HepG2 (cell line): ENCODE data around the gene SYVN1. TPM values are rescaled to one million over a fixed set of nuclear protein-coding genes. Genes with fewer than 3 reads are reported as not detected.

Experiments used
- ARID4A ChIP-seq: sonication (generic); formaldehyde crosslinking; IDR thresholded peaks from 2 replicates; pipeline ENCODE4 v1.5.0; 2020; ENCODE audit warnings: mild to moderate bottlenecking, missing genetic modification reagents, borderline replicate concordance
- ARID5B ChIP-seq: IDR thresholded peaks from 2 replicates; pipeline ENCODE4 v1.4.0; 2020; ENCODE audit warnings: mild to moderate bottlenecking, missing genetic modification reagents
- BRD4 ChIP-seq: sonication (generic); formaldehyde crosslinking; IDR thresholded peaks from 2 replicates; pipeline ENCODE4 v1.4.0; 2020; ENCODE audit warnings: missing genetic modification reagents
- CHD4 ChIP-seq: fragments of 200-600 bp; sonication (generic); IDR thresholded peaks from 2 replicates; pipeline ENCODE4 v1.7.0; 2017; ENCODE audit warnings: mild to moderate bottlenecking, low read length, borderline replicate concordance
- ELF3 ChIP-seq: IDR thresholded peaks from 2 replicates; pipeline ENCODE4 v1.6.1; 2016; ENCODE audit warnings: missing genetic modification reagents, missing compliant biosample characterization
- GRHL1 ChIP-seq: sonication (generic); formaldehyde crosslinking; conservative IDR thresholded peaks from 2 replicates; pipeline ENCODE4 v1.8.0; 2022; ENCODE audit warnings: missing genetic modification reagents
- KLF15 ChIP-seq: sonication (generic); formaldehyde crosslinking; IDR thresholded peaks from 2 replicates; pipeline ENCODE4 v1.8.1; 2023; ENCODE audit warnings: borderline replicate concordance, mild to moderate bottlenecking, inconsistent platforms, missing genetic modification reagents, mixed read lengths
- MBD4 ChIP-seq: IDR thresholded peaks from 2 replicates; pipeline ENCODE4 v1.6.1; 2012; ENCODE audit warnings: low read length, inconsistent platforms, borderline replicate concordance
- MTA3 ChIP-seq: sonication (generic); formaldehyde crosslinking; IDR thresholded peaks from 2 replicates; pipeline ENCODE4 v1.4.0; 2020; ENCODE audit warnings: missing genetic modification reagents
- NPAS2 ChIP-seq: sonication (generic); formaldehyde crosslinking; IDR thresholded peaks from 2 replicates; pipeline ENCODE4 v1.8.0; 2022; ENCODE audit warnings: mild to moderate bottlenecking, missing genetic modification reagents, borderline replicate concordance
- SOX6 ChIP-seq, 2 experiments: fragments of 450-650 bp in 1 of 2; sonication (generic) in 1 of 2; formaldehyde crosslinking in 1 of 2; IDR thresholded peaks; 2 replicates each; pipeline versions ENCODE4 v1.4.0 to v1.6.1; 2017 to 2020; ENCODE audit warnings: antibody characterized with exemption in 1 of 2, mild to moderate bottlenecking in 1 of 2, missing genetic modification reagents in 1 of 2
- ZNF275 ChIP-seq: sonication (generic); formaldehyde crosslinking; IDR thresholded peaks from 2 replicates; pipeline ENCODE4 v1.8.0; 2022; ENCODE audit warnings: missing genetic modification reagents, mild to moderate bottlenecking, inconsistent platforms, borderline replicate concordance
- ZNF30 ChIP-seq: sonication (generic); formaldehyde crosslinking; IDR thresholded peaks from 2 replicates; pipeline ENCODE4 v1.5.0; 2020; ENCODE audit warnings: mild to moderate bottlenecking, missing genetic modification reagents
- ZNF570 ChIP-seq: sonication (generic); formaldehyde crosslinking; IDR thresholded peaks from 2 replicates; pipeline ENCODE4 v1.4.0; 2020; ENCODE audit warnings: mild to moderate bottlenecking, missing genetic modification reagents, borderline replicate concordance
- ZZZ3 ChIP-seq: sonication (generic); formaldehyde crosslinking; IDR thresholded peaks from 2 replicates; pipeline ENCODE4 v1.4.0; 2020; ENCODE audit warnings: missing genetic modification reagents, mild to moderate bottlenecking, borderline replicate concordance
- polyA plus RNA-seq, 8 experiments: library from polyadenylated mRNA; depleted of rRNA in 3 of 8; stranded (reverse) in 7 of 8; unstranded in 1 of 8; fragments of >200 nt; fragmentation: Illumina TruSeq in 4 of 8; extraction: Trizol in 4 of 8; gene quantifications; 2 replicates each; pipeline versions ENCODE4 v1.2.1 to v1.2.3, GENCODE V29; 2011 to 2016; ENCODE audit warnings: low read depth in 4 of 8, missing spikeins in 1 of 8, mixed read lengths in 1 of 8; ENCODE audit not compliant: insufficient read depth in 1 of 8
- total RNA-seq, 5 experiments: library from RNA; depleted of rRNA; stranded (reverse); fragments of >200 nt; fragmentation: Illumina TruSeq; extraction: Trizol; gene quantifications; 2 replicates each; pipeline ENCODE4 v1.2.3, GENCODE V29; 2016; ENCODE audit warnings: low read depth in 1 of 5

The SYVN1 gene
- total and polyA plus RNA-seq, 2 of the 13 experiments (the other 11 are each of a cell fraction or from before 2014, with no cell fraction given) = 10.3 to 22.5 TPM

GRCh38 chr11:65112546-65113360, 21.6 kb downstream of the SYVN1 start (continued):
- TF ChIP-seq ZNF275 = 0 out of 2 replicates have a peak, but pooled peaks have one; percentile 32
- no peak for TF ChIP-seq CHD4
- no peak for TF ChIP-seq NPAS2 (CRISPR knock-in tag)
- no peak for TF ChIP-seq KLF15
- peak; percentile 74; the same call in 1 of the 2 replicates for TF ChIP-seq BRD4 (CRISPR knock-in tag)
- no peak for TF ChIP-seq SOX6 (IDR thresholded peaks at IDR 0.05)
- TF ChIP-seq SOX6 (CRISPR knock-in tag; IDR thresholded peaks at IDR 0.05) = 0 out of 2 replicates have a peak, but pooled peaks have one; percentile 7
- TF ChIP-seq ZZZ3 = no peak
- TF ChIP-seq ZNF30 (CRISPR knock-in tag) = no peak
- no peak for TF ChIP-seq ZNF570
- TF ChIP-seq GRHL1 (CRISPR knock-in tag) = no peak
- peak; percentile 46; the same call in 1 of the 2 replicates for TF ChIP-seq ELF3
- TF ChIP-seq ARID5B = peak; percentile 56
- TF ChIP-seq MTA3 (CRISPR knock-in tag) = no peak
- no peak for TF ChIP-seq MBD4
- peak; percentile 64; the same call in 1 of the 2 replicates for TF ChIP-seq ARID4A (CRISPR knock-in tag)
